ENCODE results near the gene UBE2C.

Gene UBE2C

DNA sequence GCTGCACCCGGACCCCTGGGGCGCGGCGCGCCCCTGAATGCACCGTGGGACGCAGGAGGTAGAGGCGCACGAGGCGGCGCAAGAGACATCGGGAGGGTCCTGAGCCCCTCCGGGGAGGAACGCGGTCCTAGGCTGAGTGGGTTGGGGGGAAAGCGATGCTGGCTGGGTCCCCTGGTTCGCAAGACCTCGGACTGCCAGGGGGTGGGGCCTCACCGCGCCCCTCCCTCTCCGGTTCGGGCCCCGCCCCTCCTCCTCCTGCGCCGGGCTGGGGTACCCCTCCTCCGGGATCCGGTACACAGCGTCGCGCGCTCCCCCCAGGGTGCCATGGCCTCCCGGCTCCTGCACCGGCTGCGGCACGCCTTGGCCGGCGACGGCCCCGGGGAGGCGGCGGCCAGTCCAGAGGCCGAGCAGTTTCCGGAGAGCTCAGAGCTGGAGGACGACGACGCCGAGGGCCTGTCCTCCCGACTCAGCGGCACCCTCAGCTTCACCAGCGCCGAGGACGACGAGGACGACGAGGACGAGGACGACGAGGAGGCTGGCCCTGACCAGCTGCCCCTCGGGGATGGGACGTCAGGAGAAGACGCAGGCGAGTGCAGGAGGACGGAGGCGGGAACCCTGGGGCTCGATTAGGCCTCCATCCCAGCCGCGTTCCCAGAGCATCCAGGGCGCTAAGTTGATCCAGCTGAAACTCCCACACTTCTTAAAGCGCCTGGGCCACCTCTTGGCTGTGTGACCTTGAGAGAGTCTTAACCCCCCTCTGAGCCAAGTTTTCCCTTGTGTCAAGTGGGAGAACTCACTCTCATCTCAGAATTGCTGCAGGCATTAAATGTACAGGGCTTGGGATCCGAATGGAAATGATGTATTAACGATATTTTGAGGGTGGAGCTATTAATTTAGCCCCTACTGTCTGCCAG, 21.7 kb downstream of the UBE2C start:
- peak; percentile 72 for DNase-seq

DNA sequence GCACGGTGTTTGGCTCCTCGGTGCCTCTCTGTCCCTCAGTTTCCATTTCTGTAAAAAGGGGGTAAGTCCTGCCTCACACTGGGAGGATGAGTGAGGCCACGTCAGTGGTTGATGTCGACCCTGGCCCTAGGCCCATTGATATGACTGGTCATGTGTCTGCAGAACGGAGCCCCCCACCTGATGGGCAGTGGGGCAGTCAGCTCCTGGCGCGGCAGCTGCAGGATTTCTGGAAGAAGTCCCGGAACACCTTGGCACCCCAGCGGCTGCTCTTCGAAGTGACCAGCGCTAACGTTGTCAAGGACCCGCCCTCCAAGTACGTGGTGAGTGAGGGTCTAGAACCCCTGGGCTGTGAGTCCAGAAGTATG, 22.3 kb downstream of the UBE2C start:
- no peak for DNase-seq

DNA sequence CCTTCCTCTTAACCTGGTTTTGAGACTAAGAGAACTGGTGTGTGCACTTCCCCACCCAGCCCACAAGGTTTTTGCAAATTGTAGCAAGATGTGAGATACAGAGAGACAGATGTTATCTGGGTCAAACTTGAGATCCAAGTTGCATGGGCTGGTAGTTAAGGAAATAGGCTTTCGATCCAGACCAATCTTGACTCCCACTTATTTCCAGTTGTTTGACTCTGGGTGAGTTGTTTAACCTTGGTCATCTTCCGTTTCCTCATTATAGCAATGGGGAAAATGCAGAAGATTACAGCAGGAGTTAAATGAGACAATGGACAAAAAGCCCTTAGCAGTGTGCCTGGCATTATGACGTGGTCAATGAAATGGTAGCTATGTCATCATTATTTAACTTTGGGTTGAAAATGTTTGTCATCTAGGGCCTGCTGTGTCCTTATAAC, 22.9 kb downstream of the UBE2C start:
- no peak for DNase-seq

DNA sequence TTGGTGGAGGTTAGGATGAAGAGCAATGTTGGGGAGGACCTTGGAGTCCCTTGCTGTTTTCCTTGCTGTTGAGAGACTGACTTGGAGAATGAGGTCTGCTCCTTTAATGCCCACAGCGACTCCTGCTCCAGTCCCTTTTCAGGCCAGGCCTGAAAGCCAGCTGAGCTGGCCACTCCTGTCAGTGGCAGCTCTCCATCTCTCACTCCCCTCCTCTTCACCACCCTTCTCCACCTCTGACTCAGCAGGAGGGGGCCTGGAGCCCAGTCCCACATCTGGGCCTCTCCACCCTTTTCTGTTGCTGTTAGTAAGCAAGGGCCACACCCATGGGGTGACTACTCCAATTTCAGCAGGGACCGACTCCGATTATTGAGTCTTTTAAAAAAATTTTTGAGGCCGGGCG, 23.4 kb downstream of the UBE2C start:
- no peak for DNase-seq

DNA sequence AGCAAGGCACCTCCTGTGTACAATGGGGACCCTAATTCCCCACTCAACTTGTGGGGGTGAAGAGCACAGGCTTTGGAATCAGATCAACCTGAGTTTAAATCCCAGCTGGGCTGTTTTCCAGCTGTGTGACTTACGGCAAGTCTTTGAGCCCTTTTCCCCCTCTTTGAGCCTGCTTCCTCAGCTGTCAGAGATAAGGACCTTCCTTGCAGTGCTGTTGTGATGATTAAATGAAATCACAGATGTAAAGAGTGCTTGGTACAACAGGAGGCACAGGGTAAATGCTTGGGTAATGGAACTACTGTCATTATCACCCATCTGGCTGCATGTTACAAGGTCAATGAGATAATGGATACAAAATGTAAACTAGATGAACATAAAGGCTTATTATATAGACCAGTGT, 24.4 kb downstream of the UBE2C start:
- peak; percentile 62 for DNase-seq

DNA sequence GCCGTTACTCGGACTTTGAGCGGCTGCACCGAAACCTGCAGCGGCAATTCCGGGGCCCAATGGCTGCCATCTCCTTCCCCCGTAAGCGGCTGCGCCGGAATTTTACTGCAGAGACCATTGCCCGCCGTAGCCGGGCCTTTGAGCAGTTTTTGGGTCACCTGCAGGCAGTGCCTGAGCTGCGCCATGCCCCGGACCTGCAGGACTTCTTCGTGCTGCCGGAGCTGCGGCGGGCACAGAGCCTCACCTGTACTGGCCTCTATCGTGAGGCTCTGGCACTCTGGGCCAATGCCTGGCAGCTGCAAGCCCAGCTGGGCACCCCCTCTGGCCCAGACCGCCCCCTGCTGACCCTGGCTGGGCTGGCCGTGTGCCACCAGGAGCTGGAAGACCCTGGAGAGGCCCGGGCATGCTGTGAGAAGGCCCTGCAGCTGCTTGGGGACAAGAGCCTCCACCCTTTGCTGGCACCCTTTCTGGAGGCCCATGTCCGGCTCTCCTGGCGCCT, 28.3 kb downstream of the UBE2C start:
- DNase-seq = no peak

DNA sequence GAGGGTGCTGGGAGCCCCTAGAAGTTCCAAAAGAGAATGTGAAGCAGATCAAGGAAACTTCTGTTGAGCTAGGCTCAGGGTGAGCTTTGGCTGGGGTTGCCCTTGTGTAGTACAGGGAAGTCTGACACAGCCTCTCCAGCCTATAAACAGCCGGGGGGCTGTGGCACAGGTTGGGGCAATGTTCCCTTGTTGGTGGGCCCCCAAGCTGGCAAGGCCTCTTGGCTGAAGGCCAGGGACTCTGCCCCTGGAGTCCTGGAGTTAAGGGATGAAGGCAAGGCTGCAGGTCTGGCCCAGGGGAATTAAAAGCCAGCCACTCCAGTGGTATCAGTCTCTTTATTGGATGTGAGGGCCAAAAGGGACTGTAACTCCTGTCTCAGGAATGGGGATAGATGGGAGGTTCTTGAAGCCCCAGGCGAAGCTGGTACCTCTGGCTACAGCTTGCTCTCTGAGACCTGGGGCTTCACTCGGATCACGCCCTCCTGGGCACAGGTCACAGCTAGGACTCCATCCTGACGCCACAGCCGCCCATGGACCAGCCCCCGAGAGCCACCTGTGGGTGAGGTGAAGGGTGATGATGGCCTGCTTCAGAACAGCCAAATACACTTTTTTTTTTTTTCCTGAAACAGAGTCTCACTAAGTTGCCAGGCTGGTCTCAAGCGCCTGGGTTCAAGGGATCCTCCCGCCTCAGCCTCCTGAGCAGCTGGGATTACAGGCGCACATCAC, 29.1 kb downstream of the UBE2C start:
- no peak for DNase-seq

DNA sequence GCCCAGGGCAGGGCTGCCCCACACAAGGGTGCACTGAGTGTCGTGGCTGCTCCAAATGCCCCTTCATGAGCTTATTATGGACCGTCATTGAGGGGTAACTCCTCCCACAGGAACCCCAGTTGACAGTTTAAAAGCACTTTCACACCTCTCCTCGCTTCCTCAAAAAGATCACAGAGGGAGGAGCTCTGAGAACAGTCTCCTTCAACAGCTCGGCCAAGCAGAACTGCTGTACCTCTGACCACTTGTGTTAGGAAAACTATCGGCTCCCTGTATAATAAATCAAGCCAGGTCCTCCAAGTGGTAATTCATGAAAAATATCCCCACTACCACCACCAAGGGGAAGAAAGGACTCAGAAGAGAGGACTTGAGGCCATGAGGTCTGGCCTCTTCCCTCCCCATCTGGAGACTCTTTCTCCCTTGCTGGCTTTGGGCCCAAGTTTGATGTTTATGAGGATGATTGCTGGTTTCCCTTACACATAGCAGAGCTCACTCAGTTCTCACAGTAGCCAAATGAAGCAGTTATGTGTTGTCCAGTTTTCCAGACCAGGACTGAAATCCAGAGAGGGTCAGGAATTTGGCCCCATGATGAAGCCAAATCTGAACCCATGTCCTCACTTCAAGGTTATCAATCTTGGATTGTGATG, 29.8 kb downstream of the UBE2C start:
- no peak for DNase-seq

DNA sequence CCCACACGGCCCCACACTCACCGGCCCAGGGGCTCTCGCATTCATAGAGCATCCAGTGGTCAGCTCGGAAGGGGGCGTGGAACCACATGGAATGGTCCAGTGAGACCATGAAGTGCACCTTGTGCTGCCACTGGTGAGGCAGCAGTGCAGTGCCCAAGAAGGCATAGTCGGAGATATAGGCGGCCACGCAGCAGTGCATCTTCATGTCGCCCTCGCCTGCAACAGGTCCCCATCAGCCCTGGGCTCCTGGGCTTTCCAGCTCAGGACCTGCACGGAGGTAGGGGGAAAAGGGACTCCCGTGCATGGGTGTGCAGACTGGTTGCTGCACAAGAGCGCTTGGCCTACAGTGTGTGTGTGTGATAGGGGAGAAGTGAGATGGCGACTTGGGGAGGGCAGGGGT, 31.1 kb downstream of the UBE2C start:
- no peak for DNase-seq

DNA sequence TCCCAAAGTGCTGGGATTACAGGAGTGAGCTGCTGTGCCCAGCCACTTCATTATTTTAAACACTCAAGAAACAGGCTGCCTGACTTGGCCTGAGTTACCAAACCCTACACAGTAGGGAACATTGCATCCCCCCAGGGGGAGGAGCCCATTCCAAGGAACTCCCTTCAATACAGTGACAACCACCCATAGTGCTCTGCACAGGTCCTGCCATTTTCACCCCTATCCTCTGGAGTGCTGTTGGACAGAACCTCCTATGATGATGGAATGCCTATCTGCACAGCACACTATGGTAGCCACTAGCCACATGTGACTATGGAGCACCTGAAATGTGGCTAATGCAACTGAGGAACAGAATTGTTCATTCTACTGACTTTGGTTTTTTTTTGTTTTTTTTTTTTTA, 33.0 kb downstream of the UBE2C start:
- no peak for DNase-seq

DNA sequence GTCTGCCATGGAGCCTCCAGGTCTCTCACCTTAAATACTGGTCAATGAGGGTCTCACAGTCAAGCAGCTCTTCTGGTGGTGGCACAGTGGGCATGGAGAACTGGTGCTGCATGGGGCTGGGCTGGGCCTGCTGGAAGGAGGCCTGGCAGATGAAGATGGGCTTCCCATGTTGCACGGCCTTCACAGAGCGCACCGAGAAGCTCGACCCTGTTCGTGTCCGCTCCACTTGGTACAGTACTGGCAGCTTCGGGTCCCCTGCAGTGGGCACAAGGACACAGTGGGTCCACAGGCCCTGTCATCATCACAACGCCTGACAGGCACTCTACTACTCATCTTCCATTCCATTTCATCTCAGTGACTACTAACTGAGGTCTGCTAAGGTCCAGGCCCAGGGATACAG, 36.0 kb downstream of the UBE2C start:
- DNase-seq = no peak

DNA sequence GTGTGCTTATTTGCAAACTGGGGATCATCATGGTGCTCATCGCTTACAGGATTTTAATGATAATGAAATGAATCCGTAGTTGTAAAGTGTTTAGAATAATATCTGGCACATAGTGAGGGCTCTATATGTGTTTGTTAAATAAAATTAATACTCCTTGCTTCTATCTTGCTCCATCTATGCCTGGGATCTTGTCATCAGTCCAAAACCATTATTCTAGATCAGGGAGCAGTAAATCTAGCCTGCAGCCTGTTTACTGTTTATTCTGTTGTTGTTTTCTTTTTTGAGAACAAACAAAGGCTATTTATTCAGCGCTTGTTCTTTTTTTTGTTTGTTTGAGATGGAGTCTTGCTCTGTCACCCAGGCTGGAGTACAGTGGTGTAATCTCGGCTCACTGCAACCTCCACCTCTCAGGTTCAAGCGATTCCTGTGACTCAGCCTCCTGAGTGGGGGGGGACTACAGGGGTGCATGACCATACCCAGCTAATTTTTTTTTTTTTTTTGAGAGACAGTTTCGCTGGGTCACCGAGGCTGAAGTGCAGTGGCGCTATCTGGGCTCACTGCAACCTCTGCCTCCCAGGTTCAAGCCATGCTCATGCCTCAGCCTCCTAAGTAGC, 36.6 kb downstream of the UBE2C start:
- no peak for DNase-seq

DNA sequence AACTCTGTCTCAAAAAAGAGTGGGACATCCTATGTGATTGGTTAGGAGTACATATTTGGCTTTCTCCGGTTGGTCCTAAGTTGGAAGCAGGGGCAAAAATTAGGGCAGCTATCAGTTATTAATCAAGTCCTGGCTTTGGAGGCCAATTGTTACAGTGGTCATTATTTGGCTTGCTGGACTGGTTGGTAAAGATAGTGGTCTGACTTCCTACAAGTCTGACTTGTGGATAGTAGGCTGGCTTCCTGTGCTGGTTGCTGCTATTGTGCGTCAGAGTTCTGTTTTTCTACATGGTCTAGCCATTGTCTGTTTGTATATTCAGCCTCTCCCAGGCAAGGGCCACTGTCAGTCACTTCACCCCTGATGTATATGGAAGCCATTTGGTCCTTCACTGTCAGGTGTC, 37.8 kb downstream of the UBE2C start:
- DNase-seq = no peak

DNA sequence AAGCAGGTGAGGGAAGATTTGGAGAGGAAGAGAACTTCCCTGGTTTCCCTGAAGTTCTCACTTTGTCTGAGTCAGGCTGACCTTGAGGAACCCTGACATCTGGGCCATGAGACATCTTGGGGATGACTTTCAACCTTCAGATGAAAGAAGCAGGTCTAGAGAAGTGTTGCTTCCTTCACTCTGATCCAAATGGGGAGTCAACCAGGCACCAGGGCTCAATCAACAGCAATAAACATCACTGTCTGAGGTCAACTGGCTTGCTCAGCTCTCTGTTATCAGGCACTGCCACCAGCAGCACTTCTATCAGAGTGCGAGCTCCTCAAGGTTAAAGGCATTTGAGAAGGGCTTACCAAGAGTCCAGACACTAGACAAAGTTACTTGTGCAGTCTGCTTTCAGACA, 38.5 kb downstream of the UBE2C start:
- no peak for DNase-seq

DNA sequence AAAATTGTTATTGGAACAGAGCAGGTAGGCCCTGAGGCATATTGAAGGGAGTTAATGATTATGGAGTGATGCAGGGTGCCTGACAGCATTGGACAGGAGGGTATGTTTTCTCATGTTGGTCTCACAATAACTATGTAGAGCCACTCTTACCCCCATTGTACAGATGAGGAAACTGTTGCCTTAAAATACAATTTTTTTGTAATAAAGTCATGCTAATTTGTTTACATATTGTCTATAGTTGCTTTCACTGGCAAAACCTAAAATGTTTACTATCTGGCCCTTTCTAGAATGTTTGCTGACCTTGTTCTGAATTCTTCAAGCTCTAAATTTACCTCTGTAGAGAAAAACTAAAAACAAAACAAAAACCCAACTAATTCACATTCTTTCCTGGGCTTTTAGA, 39.1 kb downstream of the UBE2C start:
- DNase-seq = no peak

DNA sequence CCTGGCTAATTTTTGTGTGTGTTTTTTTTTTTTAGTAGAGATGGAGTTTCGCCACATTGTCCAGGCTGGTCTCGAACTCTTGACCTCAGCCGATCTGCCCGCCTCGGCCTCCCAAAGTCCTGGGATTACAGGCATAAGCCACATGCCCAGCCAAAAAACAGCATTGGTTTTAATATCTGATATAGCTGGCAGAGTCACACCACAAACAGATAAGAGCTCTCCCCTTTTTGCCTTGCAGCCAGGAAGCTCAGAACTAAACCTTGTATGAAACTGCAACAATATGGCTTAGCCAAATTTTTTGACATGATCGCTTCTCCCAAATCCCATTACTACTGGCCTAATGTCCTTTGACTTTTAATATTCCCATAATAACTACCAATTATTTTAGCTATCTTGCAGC, 39.9 kb downstream of the UBE2C start:
- DNase-seq = no peak

DNA sequence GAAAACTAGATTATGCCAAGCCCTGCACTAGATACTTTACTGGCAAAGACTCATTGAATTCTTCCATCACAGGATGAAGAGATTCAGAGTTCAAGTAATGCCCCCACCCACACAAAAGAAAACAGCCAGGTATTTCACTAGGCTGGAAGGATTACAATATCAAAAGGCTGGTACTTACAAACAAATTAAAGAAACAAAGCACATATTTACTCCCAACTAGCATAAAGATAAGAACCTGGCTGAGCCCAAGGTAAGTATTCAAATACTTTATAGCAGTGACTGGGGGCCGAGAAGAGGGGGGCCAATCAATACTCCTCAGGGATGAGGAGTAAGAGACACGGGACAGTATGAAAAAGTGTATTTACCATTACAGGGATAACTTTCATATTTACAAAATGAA, 41.0 kb downstream of the UBE2C start:
- no peak for DNase-seq

DNA sequence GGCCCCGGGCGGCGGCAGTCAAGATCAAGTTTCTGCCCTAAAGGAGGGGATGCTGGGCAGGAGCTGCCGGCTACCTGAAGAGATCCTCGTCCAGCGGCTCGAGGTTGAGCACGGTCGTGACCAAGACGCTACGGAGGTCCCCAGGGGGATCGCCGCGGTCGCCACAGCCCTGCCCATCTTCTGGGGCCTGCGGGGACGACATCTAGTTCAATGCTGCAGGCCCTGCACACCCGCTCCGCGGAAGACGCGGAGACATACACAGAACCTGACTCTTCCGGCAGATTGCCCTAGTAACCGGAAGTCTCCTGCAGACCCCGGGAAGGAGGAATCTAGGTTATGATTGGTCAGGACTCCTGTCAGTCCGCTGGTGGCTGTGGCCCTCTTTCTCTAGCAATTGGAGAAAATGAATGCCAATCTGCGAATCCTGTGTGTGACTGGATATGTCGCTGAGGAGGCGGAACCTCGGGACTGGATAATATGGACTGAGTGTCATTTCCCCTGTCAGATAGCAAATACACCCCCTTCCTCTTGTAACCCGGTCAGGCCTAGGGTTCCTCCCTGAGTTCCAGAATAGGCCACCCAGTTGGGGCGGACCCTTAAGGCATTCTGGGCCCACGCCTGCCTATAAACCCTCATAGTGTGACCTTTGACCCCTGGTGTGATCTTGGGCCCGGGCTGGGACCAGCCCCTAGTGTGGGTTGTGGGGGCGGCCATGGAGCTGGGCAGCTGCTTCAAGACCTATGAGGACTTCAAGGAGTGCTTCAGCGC, 44.9 kb downstream of the UBE2C start, which contains the start of the genes ACOT8 and ZSWIM3:
Gene ACOT8 (minus strand): TSS at position 279 of the 768 bp plus-strand sequence. CDS start 77 bp downstream, at position 202.
Gene ZSWIM3 (plus strand): TSS at position 501 of the 768 bp plus-strand sequence. CDS start 212 bp downstream, at position 713.
- peak; percentile 100 for DNase-seq

DNA sequence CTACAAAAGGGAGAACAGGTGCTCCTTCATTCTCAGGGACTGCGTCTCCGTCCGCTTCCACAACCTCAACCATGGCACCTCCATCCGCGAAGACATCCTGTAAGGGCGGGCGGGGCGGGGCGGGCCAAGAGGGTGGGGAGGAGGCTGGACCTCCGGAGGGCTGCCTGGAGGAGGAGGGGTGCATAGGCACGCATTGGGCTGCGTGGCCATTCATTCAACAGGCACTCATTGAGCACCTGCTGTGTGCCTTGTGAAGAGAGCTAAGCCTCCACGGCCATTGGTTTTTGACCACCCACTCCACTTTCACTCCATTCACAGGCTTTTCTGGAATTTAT, 45.4 kb downstream of the UBE2C start:
- peak; percentile 68 for DNase-seq

DNA sequence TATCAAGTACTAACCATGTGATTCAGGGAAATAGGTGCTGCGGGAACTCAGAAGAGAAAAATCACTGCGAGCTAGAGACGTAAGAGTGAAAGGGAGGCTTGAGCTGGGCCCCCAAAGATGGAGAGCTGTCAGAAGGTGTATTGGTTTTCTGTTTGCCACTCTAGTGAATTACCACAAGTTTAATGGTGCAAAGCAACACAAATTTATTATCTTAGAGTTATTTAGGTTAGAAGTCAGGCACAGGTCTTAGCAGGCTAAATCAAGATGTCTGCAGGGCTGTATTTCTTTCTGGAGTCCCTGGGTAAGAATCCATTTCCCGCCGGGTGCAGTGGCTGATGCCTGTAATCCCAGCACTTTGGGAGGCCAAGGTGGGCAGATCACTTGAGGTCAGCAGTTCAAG, 47.5 kb downstream of the UBE2C start:
- no peak for DNase-seq

DNA sequence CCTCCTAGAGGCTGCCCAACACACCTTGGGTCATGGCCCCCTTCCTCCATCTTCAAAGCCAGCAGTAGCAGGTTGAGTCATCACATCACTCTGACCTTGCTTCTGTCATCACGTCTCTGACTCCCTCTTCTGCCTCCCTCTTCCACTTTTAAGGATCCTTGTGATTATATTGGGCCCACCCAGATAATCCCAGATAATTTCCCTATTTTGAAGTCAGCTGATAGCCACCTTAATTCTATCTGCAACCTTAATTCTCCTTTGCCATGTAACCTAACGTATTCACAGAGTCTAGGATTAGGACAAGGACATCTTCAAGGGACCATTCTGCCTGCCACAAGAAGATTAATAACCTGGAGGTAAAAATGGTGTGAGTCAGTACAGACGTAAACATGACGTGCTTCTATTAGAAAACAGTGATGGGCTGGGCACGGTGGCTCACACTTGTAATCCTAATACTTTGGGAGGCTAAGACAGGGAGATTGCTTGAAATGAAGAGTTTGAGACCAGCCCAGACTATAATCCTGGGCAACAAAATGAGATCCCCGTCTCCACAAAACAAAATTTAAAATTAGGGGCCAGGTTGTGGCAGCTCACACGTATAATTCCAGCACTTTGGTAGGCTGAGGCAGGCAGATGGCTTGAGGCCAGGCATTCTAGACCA, 48.2 kb downstream of the UBE2C start:
- peak; percentile 95 for DNase-seq
